T-helper 2 cell treated with Interferon-gamma antibody and Interleukin-4, amounts not matched to agents 100 ng/mL and 5 ng/mL, for 36 hours (primary cell): ENCODE results near the gene IGSF23. TPM values are rescaled to one million over a fixed set of nuclear protein-coding genes. Genes with fewer than 3 reads are reported as not detected.

Experiments
- intact Hi-C: fragments of 100-400 bp; cut with micrococcal nuclease; formaldehyde crosslinking; loops from one replicate; pipeline ENCODE4 v1.15.1; 2023
- total RNA-seq: library from RNA; stranded (reverse); gene quantifications from 2 replicates; pipeline ENCODE4 v1.2.3, GENCODE V29; 2022

IGSF23 gene
- total RNA-seq, 1 donor from 2014 or later: not detected

GRCh38 chr19:44640518-44640917 is 27.2 kb downstream of the IGSF23 start:
- intact Hi-C loops: no loop called here

GRCh38 chr19:44641501-44642265 is 28.3 kb downstream of the IGSF23 start:
- intact Hi-C loops: no loop called here

GRCh38 chr19:44642377-44642776 is 29.0 kb downstream of the IGSF23 start:
- intact Hi-C loops: no loop called here

DNA sequence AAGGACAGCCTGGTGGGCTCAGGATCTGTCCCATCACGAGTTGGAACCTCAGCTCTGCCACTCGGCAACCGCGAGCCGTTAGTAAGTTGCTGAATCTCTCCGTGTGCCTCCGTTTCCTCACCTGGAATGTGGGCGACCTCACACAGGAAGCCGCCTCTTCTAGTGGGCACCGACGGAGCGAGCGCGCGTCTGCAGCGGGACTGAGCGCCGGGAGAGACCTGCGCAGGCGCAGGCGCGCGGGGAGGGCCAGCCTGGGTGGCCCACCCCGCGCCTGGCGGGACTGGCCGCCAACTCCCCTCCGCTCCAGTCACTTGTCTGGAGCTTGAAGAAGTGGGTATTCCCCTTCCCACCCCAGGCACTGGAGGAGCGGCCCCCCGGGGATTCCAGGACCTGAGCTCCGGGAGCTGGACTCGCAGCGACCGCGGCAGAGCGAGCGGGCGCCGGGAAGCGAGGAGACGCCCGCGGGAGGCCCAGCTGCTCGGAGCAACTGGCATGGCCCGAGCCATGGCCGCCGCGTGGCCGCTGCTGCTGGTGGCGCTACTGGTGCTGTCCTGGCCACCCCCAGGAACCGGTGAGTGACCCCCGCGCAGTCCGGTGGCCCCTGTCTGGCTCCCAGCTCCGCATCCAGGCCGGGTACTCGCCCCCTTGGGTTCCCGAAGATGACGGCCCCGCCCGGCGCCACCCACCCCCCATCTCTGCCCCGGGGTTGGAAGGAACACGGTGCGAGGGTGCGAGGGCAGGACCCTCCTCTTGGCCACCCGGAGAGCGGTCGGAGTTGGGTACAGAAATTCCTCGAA is 30.4 kb downstream of the IGSF23 start, which contains the start of gene PVR:
PVR (plus strand) TSS at position 306 of the 797 bp plus-strand sequence; CDS start at position 493, 187 bp downstream.
- intact Hi-C loops: no loop called here

- intact Hi-C loops: no loop called here
Observed at GRCh38 chr19:44644402-44645016, 31.1 kb downstream of the IGSF23 start.

DNA sequence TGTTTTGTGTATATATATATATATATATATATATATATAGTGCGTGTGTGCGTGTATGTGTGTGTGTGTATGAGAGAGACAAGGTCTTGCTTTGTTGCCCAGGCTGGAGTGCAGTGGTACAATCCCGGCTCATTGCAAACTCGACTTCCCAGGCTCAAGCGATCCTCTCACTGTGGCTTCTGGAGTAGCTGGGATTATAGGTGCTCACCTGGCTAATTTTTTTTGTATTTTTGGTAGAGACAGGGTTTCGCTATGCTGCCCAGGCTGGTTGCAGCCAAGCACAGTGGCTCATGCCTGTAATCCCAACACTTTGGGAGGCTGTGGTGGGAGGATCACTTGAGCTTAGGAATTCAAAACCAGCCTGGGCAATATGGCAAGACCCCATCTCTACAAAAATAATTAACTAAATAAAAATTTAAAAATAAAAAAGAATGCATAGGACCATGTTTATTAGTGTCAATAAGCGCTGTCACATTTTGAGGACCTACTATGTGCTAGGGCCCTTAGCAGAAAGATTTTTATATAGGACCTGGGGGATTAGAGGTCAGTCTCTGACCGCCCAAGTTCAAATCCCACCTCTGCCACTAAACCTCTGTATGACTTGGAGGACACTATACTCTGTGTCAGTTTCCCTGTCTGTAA is 32.2 kb downstream of the IGSF23 start:
- intact Hi-C loops: no loop called here

DNA sequence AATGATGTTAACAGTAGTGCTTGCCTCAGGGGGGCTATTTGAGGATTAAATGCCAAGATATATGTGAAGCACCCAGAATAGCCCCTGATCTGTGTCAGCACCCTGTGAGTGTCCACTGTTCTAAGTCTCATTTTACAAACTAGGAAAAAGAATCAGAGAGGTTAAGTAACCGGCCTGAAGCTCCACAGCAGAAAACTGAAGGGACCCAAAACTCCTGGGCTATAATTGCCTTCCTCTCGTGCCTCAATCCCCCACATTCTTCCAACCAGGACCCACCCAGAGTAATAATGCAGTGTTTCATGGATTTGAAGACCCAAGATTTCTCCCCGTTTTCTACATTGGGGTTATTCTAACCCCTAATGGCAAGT is 32.7 kb downstream of the IGSF23 start:
- intact Hi-C loops: no loop called here

- intact Hi-C loops: no loop called here
Observed at GRCh38 chr19:44647144-44647543, 33.8 kb downstream of the IGSF23 start.

DNA sequence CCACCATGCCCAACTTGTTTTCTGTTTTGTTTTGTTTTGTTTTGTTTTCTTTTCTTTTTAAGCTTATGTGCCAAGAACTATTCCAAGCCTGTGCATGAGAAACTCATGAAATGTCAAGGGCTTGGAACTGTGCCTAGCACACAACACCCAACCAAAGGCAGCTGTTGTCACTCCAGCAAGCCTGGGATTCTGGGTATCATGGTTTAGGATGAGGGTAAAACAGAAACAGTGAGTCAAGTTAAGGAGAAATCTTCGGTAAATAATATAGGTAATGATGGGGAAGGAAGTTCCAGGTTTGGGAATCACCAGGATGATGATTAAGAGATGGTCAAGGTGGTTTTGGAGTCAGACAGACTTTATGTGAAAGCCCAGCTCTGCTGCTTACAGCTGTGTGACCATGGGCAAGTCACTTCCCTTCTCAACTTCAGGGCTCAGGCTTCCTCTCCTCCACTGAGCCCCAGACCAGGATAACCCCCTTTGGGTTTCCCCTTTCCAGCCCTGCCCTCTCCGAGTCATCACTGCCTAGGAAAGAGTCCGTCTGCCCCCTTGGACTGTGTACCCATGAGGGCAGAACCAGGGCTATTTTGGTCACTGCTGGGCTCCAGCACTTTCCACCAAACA is 35.4 kb downstream of the IGSF23 start:
- intact Hi-C loops: no loop called here

- intact Hi-C loops: no loop called here
Observed at GRCh38 chr19:44649578-44650145, 36.3 kb downstream of the IGSF23 start.

GRCh38 chr19:44653343-44653742 is 40.0 kb downstream of the IGSF23 start:
- intact Hi-C loops: no loop called here

DNA sequence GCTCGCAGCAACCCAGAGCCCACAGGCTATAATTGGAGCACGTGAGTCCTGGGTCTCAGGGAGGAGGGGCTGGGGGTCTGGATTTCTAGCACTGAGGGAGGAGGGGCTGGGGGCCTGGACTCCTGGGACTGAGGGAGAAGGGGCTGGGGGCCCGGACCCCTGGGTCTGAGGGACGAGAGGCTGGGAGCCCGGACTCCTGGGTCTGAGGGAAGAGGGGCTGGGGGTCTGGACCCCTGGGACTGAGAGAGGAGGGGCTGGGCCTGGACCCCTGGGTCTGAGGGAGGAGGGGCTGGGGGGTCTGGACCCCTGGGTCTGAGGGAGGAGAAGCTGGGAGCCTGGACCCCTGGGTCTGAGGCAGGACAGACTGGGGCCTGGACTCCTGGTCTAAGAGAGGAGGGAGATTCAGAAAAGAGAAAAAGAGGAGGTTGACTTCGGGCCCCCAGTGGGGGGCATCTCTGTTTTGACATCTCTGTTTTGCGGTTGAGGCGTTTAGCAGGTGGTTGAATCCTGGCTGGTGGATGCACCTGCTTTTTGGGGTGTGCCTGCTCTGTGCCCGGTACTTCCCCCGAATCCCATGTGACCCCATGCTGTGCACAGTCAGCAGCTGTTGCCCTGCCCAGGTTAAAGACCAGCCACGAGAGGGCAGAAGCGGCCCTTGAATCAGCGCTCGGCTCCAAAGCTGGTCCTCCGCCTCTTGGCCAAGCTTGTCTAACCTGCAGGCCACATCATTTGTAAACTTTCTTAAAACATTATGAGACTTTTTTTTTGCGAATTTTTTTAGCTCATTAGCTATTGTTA is 40.8 kb downstream of the IGSF23 start:
- intact Hi-C loops: loop anchor here (1.0 kb wide), 1 partner anchor 116 kb away; no protein-coding TSS in a partner anchor

DNA sequence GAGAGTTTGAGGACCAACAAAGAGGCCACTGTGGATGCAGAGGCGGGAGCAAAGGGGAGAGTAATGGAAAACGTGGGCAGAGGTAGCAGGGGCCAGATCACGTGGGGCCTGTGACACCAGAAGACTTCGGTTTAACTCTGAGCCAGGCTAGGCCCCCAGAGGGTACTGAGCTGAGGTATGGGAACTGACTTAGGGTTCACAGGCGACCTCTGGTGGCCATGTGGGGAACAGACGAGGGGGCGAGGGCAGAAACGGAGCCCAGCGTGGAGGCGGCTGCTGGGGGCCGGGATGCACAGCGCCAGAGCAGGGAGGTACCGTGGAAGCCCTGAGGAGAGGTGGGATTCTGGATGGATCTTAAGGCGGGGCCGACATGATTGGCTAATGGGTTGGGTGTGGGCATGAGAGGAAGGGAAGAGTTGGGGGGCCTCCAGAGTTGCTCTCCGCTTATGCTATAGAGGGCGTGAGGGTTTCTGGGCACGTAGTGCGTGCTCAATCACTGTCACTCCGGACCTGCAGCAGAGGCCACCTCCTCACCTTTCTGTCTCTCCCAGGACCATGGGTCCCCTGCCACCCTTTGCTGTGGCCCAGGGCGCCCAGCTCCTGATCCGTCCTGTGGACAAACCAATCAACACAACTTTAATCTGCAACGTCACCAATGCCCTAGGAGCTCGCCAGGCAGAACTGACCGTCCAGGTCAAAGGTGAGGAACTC is 44.0 kb downstream of the IGSF23 start:
- intact Hi-C loops: loop anchor here (1.0 kb wide), 1 partner anchor 86 kb away; no protein-coding TSS in a partner anchor

DNA sequence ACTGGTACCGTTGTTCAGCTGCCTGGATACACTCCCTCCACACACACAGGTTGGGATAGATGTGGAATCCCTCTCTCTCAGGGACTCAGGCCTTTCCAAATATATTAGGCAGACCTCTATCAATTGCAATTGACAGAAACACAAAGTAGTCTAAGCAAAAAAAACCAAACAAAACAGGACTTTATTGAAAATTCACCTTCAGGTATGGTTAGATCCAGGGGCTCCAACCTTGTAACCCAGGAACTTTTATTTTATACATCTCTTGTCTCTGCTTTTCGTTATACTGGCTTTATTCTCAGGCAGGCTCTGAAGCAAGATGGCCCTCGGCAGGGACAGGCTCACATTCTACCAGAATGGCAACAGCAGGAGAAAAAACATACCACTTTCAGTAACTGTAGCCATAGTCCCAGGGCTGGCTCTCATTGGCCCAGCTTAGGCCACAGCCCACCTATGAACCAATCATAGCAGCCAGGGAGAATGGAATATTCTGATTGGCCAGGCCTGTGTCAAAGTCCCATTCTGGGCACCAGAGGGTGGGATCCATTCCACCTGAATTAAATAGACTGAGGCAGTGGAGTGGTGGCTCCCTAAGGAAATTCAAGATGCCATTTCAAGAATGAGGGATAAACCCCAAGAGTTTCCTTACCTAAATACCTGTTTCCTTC is 44.8 kb downstream of the IGSF23 start:
- intact Hi-C loops: no loop called here

- intact Hi-C loops: no loop called here
Observed at GRCh38 chr19:44660081-44660480, 46.7 kb downstream of the IGSF23 start.

DNA sequence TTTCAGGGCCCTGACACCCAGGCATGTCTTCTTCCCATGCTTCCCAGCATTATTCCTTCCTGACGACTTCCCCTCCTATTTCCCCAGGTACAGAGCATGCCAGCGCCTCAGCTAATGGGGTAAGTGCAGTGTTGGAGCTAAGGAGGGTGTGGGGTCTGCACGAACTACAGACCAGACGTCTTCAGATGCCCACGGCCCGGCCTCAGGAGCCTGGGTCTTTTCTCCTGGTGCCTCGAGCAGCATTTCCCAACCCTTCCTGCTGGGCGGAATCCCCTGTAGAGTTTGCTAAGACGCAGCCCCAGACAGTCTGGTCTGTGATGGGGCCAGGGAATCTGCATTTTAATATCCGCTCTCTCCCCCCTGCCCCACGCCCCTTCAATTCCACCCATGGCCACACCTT is 47.8 kb downstream of the IGSF23 start:
- intact Hi-C loops: no loop called here

DNA sequence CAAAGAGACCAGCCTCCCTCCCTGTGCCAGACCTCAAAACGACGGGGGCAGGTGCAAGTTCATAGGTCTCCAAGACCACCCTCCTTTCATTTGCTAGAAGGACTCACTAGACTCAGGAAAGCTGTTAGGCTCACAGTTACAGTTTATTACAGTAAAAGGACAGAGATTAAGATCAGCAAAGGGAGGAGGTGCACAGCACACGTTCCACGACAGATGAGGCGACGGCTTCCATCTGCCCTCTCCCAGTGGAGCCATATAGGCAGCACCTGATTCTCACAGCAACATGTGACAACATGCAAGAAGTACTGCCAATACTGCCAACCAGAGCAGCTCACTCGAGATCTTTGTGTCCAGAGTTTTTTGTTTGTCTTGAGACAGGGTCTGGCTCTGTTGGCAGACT is 48.5 kb downstream of the IGSF23 start:
- intact Hi-C loops: no loop called here

DNA sequence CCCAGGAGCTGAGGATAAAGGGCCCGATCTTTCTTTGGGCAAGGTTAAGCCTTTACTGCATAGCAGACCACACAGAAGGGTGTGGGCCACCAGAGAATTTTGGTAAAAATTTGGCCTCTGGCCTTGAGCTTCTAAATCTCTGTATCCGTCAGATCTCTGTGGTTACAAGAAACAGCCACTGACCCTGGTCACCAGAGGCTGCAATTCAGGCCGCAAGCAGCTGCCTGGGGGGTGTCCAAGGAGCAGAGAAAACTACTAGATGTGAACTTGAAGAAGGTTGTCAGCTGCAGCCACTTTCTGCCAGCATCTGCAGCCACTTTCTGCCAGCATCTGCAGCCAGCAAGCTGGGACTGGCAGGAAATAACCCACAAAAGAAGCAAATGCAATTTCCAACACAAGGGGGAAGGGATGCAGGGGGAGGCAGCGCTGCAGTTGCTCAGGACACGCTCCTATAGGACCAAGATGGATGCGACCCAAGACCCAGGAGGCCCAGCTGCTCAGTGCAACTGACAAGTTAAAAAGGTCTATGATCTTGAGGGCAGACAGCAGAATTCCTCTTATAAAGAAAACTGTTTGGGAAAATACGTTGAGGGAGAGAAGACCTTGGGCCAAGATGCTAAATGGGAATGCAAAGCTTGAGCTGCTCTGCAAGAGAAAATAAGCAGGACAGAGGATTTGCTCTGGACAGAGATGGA is 49.5 kb downstream of the IGSF23 start:
- intact Hi-C loops: no loop called here
